Retinal pigment epithelial cell (primary cell): ENCODE data around the gene BEND7.
"Not testable (repeated sequence)": the region's sequence is repeated elsewhere in the genome, so short reads cannot be mapped to it uniquely, and the experiment has no call there.

Experiments used
- DNase-seq: peaks from one replicate; pipeline ENCODE4 v3.0.0-alpha.2; 2010; ENCODE audit warnings: low read depth
- H3K4me3 ChIP-seq: 2 replicates; pipeline ENCODE4 v1.5.1; 2011; ENCODE audit warnings: mild to moderate bottlenecking, low read length, control low read depth, moderate library complexity
- TF ChIP-seq, protein P1 (sequence below): conservative IDR thresholded peaks from 2 replicates; pipeline ENCODE4 v1.5.1; 2011; ENCODE audit warnings: low read depth, low read length, control low read depth, inconsistent platforms

Gene BEND7

DNA sequence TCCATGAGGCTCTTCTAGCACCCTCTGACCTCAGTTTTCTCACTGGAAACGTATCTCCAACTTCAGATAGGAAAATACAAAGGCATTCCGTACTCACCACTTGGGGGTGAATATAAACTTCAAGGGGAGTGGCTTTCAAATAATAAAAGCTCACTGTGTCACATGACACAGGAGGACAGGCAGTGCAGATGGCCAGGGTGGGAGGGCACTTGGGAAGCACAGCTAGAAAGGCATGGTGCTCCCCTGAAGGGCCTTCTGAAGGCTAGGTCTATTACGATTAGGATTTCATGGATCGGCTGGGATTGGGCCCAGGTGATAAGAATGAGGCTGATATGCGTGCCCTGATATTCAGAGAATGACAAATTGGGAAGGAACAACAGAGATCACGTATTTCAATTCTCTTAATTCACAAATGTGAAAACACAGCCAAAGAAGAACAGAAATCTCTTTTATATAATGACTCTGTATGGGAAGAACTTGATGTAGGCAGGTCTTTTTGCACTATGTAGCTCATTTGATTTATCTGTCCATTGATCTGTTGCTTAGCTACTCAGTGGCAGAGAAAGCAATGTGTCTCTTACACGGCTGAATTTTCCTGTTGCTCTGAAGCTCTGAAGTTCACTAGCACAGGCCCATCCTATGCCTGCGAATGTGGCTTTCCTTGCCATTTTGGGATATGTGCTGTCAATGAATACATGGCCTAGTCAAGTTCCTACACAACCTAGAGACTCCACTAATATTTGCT, 83.0 kb downstream of the BEND7 start:
- DNase-seq = no peak
- TF ChIP-seq, protein P1, sequence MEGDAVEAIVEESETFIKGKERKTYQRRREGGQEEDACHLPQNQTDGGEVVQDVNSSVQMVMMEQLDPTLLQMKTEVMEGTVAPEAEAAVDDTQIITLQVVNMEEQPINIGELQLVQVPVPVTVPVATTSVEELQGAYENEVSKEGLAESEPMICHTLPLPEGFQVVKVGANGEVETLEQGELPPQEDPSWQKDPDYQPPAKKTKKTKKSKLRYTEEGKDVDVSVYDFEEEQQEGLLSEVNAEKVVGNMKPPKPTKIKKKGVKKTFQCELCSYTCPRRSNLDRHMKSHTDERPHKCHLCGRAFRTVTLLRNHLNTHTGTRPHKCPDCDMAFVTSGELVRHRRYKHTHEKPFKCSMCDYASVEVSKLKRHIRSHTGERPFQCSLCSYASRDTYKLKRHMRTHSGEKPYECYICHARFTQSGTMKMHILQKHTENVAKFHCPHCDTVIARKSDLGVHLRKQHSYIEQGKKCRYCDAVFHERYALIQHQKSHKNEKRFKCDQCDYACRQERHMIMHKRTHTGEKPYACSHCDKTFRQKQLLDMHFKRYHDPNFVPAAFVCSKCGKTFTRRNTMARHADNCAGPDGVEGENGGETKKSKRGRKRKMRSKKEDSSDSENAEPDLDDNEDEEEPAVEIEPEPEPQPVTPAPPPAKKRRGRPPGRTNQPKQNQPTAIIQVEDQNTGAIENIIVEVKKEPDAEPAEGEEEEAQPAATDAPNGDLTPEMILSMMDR = no peak
- no peak overlapping the region for H3K4me3 ChIP-seq

DNA sequence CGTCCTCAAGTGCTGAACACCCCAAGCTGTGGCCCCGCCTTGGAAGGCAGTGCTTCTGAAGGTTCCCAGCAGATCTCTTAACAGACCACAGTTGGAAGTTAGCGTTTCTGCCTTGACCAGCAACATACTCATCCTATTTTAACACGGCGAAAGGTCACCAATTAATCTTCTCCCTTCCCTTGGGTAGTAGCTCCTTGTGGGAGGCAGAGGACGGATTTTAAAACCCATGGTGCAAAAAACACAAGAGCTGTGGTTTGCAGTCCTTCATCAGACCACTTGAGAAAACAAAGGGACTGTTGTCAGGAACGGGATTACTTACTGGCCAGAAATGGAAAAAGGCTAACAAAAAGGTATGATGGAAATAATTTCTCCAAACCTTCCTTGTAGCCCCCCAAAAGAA, 87.3 kb downstream of the BEND7 start:
- TF ChIP-seq, protein P1 = no peak
- DNase-seq = no peak
- H3K4me3 ChIP-seq = no peak overlapping the region

DNA sequence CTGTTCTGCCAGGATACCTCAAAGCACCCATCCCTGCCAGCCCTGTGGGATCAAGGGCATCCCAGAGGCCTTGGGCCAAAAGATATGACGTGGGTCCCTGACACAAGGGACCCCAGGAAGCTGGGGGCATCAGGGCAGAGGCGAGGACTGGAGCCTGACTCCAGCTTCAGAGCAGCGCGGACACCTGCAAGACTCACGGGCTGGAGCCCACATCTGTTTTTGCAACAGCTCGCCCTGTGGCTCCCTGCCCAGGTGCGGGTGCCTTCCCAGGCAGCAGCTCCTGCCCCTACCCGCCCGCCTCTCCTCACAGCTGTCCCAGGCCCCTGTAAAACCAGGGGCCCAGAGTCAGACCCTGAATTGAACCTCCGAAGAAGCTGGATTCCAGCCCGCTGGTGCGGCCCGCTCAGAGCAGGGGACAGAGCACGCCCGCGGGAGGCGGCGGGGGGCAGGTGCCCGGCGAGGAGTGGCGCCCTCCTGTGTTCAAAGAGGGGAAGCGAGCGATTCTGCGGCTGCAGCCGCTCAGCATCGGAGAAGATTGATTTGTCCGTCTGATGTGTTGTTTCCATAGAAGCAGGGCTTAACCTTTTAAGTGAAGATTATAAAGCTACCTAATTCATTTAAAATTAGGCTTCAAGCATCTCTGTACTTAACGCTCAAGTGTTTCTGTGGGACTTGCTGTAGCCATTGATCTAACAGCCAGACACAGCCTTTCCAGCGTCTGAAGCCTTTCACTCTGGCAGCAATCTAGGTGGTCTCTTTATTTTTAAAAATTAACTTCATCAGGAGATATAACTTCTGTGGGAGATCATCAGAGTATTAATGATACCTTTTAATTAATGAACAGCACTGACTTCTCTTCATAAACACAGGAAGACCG, 88.4 kb downstream of the BEND7 start:
- DNase-seq = no peak
- H3K4me3 ChIP-seq = peak overlapping the region; percentile 48
- TF ChIP-seq, protein P1 = peak; percentile 93

DNA sequence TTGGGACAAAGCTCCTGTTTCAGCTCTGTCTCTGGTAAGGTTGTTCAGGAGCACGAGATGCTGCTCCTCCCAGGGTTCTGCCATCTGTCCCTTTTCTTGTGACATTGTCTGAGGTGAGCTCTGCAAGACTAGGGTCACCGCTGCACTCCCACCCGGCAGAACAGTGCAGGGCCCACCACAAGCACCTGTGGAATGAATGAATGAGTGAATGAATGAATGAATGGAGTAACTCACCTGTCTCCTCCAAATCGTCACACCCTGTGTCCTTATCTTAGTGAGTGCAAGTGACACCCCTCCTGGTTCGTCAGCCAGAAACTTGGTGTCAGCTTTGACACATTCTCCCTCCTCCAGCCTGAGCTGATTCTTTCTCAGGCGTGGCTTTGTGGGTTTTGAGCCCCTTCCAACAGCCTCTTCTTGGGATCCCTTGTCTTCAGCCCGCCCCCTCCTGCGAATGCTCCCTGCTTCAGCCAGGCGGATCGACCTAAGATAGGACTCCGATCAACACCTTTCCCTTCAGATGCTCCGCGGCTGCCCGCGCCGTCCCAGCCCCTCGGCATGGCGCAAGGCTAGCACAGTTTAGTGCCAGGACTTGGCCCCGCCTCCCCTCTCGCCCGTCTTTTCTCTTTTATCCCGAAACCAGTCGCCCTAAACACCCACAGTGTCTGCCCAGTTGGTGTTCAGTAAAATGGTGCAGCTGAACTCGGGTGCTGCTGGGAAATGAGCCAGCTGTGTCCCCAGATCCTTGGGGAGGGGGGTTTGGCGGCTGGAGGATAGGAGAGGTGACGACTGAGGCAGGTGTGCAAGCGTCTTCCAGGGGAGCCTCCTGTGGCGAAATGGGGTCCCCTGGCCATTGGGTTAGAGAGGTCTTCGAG, 89.3 kb downstream of the BEND7 start:
- H3K4me3 ChIP-seq = peak overlapping the region; percentile 48
- no peak for DNase-seq
- TF ChIP-seq, protein P1 = no peak

DNA sequence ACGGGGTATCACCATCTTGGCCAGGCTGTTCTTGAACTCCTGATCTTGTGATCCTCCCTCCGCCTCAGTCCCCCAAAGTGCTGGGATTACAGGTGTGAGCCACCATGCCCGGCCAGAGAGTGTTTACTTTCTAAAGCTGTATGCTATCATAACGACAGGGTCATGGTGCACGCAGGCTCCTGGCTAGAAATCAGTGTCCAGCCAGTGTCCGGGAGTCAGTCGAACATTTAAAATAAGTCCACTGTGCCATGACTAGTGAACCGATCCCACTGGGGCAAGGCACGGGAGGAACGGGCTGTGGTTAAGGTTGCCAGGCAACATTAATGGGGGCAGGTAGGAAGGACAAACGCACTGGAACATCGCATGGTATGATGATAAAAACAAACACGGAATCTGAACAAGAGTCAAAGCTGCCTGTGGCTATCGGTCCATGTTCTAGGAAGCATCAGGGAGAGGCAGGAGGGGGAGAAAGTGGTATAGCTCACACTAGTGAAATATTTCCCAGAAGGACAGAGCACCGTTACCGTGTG, 91.7 kb downstream of the BEND7 start:
- DNase-seq = no peak
- no peak overlapping the region for H3K4me3 ChIP-seq
- TF ChIP-seq, protein P1 = no peak

DNA sequence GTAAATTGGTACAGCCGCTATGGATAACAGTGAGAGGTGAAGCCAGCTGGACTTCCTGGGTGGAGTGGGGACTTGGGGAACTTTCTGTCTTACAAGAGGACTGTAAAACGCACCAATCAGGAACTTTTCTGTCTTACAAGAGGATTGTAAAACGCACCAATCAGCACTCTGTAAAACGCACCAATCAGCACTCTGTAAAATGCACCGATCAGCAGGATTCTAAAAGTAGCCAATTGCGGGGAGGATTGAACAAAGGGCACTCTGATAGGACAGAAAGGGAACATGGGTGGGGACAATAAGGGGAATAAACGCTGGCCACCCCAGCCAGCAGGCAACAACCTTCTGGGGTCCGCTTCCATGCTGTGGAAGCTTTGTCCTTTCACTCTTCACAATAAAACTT, 100.9 kb downstream of the BEND7 start:
- not testable (repeated sequence) for H3K4me3 ChIP-seq, DNase-seq

DNA sequence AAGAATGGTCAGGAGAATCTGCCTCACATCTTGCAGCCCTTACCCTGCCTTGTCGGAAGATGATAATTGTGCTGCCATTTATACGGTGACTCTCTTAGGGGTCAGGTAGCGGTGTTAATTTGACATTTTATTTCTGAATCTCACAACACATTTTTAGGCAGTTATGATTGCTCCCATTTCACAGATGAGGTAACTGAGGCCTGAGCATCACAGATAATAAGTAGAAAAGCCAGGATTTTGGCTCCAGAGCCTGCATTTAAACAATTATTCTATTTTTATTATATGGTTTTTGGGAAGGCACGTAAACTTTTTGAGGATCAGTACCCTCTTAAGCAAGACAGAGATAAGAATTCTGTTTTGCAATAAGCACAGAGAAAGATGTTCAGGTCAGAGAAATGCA, 103.4 kb downstream of the BEND7 start:
- no peak overlapping the region for H3K4me3 ChIP-seq
- DNase-seq = no peak
- TF ChIP-seq, protein P1 = no peak
